ENCODE measurements around the gene TTC34.

DNA sequence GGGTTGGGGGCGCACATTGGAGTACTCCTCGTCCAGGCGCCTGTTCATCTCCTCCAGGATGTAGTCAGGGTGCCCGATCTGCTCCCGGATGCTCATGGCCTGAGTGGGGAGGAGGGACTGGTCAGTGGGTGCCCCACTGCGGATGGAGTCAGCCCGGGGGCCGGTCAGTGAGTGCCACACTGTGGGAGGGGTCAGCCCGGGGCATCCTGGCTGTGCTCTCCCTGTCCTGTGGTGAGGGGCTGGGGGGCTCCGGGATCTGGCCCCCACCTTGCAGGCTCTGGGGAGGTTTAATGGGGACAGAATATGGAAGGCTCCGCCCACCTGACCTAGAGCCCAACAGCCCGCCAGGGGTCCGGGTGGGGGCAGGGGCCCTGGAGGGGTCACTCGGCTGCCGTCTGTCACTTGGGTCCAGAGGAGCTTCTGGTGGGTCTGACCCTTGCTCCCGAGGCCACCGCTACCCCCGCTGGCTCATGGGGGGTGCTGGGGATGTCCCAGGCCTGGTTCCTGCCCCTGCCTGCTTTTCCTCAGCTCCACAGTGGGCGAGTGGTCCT, 206.2 kb downstream of the TTC34 start:
- TF ChIP-seq POLR2A (IDR thresholded peaks at IDR 0.05; ENCODE audit: low read depth, low read length) = no peak
- TF ChIP-seq POLR2AphosphoS5 (IDR thresholded peaks at IDR 0.05; ENCODE audit: low read depth, low read length) = no peak

Measured in GM12892 (cell line).